Panc1 (cell line): ENCODE measurements around the gene PHLDB1.

Source experiments
- POLR2AphosphoS5 ChIP-seq: IDR thresholded peaks from 2 replicates; pipeline ENCODE4 v1.6.1; 2012; ENCODE audit warnings: mild to moderate bottlenecking, low read depth, low read length, moderate library complexity
- SIN3A ChIP-seq: IDR thresholded peaks from 2 replicates; pipeline ENCODE4 v1.6.1; 2012; ENCODE audit warnings: low read depth, mild to moderate bottlenecking, low read length, moderate library complexity, borderline replicate concordance; ENCODE audit not compliant: insufficient read depth
- TCF7L2 ChIP-seq: IDR thresholded peaks from 2 replicates; pipeline ENCODE4 v1.6.1; 2011; ENCODE audit warnings: mild to moderate bottlenecking, low read depth, low read length, inconsistent platforms
- TF ChIP-seq, protein P1 (sequence below): fragments of 450-650 bp; IDR thresholded peaks from 2 replicates; pipeline ENCODE4 v1.5.1; 2017; ENCODE audit warnings: mild to moderate bottlenecking

DNA sequence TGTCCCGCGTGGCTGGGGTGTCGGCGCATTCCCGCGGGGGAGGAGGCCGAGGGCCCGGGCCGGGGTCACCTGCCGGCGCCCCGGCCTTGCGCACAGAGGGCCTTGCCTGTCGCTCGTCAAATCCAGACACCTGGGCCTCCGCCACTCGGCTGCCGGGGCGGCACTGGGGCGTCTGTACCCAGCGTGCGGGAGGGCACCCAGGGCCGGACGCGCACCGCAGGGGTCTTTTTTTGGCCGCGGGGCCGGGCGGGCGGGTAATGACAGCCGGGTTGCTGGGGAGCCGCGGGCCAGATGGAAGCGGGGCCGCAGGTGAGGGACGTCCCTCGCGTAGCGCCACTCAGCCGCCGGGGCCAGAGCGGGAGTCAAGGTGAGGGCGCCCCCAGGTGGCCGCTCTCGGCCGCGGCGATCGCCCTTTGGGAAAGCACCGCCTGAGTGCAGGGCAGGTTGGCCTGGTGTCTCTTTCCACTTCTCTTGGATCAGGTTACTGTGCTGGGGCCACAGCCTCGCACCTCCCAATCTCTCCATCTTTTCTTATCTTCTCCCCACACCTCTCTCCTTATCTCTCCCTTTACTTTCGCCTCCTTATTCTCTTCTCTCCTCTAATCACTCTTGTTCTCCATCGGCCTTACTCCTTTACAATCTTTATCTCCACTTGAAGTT, 3.5 kb downstream of the PHLDB1 start:
- TF ChIP-seq TCF7L2 (no peak), POLR2AphosphoS5 (no peak), SIN3A (peak; percentile 47; the same call in 1 of the 2 replicates)
- TF ChIP-seq, protein P1, sequence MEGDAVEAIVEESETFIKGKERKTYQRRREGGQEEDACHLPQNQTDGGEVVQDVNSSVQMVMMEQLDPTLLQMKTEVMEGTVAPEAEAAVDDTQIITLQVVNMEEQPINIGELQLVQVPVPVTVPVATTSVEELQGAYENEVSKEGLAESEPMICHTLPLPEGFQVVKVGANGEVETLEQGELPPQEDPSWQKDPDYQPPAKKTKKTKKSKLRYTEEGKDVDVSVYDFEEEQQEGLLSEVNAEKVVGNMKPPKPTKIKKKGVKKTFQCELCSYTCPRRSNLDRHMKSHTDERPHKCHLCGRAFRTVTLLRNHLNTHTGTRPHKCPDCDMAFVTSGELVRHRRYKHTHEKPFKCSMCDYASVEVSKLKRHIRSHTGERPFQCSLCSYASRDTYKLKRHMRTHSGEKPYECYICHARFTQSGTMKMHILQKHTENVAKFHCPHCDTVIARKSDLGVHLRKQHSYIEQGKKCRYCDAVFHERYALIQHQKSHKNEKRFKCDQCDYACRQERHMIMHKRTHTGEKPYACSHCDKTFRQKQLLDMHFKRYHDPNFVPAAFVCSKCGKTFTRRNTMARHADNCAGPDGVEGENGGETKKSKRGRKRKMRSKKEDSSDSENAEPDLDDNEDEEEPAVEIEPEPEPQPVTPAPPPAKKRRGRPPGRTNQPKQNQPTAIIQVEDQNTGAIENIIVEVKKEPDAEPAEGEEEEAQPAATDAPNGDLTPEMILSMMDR: peak; percentile 99
